GM21576 (cell line): ENCODE measurements around the gene LEF1.
"Not testable (repeated sequence)": the region's sequence is repeated elsewhere in the genome, so short reads cannot be mapped to it uniquely, and the experiment has no call there.

ENCODE experiments used
- ATAC-seq: cut with Tn5 transposase; IDR thresholded peaks from one replicate; pipeline ENCODE4 v1.9.1; 2021; ENCODE audit warnings: mild to moderate bottlenecking, moderate library complexity; ENCODE audit not compliant: unreplicated experiment

Gene LEF1

DNA sequence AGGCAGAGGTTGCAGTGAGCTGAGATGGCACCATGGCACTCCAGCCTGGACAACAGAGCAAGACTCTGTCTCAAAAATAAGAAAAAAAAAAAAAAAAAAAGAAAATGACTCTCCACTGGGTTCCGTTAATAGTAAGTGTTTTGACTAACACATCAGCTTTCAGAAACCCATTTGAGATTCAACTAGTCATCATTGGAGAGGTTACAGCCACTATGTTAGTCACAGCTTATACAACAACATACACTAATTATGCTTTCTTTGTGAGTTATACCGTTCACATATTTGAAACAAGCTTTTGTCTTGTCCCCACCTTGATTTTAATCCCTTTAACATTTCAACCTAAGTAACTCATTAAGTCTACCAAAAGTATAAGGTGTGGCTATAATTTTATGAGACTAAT lies 130.8 kb downstream of the LEF1 start:
- ATAC-seq, result no peak

GRCh38 chr4:108036213-108036612 lies 132.5 kb downstream of the LEF1 start:
- ATAC-seq, result peak; percentile 95

DNA sequence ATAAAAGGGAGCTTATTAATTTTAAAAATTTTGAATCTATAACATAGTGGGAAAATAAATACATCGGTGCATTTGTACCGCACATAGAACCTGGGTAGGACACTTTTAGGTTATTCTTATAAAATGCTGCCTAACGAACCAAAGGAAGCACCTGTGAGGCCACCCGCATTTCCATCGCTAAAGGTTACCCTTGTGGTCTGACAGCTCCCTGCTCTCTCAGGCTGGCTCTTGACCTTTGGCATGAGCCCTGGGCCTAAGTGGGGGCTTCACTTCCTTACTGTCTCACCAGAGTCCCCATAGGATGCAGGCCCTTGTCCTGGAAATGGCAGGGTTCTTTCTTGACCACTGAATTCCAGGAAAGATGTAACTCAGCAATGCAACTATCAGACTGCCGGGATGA lies 133.0 kb downstream of the LEF1 start:
- no peak for ATAC-seq

DNA sequence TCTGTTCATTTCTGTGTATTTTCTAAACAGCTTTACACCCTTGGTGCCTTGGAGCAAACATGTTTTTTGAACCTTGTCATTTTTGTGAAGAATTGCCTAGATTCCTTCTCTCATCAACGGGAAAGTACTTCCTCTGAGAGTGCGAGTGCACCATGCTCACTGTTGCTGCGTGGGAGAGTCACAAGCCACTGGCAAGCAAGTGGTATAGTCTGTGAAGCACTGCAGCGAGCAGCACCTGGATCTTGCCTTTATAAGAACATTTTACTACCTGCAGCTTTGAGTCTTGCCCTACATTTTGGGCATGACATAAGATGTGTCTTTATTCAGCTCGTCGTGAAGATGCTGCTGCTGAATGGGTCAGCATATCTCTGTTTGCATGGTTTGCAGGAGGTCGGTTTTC lies 134.2 kb downstream of the LEF1 start:
- ATAC-seq, result no peak

DNA sequence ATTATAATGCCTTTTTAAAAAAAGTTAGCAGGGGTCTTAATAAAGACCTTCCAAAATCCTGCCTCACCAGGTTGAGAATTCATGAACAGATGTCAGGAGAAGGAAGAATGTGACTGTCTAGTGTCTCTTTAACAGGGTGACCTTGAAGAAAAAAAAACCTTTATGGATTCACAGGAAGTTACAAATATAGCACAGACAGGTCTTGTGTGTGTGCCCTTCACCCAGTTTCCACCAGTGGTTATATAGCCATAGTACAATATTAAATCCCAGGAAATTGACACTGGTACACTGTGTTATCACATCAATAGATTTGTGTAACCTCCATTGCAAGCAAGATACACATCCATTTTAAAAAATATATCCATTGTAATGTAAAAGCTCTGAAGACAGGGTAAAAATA lies 135.4 kb downstream of the LEF1 start:
- no peak for ATAC-seq

DNA sequence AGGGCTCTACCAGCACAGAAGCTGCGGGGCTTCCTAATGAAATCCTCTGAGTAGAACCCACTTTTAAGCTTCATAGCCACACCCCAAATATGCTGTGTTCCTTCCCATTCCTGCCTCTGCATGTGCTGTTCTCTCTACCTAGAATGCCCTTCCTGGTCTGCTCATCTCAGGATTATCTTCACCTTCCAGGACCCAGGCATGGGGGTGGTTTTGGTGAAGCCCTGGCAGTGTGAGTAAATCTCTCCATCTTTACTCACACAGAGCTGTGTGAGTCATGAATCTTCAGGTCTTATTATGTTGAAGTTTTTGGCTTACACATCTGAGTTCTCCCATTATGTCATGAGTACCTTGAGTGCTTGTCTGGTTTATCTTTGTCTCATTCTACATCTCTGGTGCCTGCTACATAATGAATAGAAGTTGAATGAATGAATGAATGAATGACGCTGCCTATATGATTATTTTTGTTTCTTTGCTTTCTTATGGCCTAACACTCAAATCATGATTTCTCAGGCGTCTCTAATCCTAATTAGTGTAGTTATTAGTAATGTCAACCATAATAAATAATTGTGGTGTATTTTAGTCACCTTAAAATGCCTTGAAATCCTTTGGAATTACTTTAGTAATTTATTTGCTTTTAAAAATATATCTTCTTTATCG lies 137.2 kb downstream of the LEF1 start:
- no peak for ATAC-seq

DNA sequence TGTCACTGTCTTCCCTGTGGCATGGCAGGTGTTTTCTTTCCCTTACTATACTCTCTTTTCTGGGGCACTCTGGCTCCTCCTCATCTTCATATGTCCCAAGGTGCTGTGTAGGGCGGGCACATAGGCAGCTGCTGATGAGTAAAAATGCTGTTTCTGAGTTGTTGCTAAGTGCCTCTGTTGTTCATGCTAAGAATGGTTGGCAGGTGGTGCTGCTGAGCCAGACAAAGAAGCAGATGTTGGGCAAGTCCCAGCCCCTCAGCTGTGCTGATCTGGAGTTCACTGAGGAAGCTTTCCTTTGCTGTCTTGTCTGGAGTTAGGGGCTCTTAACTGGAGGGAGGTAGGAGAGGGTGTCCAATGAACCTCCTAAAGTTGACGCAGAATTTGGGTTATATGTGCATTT lies 138.4 kb downstream of the LEF1 start:
- ATAC-seq, result peak; percentile 94

- ATAC-seq, result no peak
Measured at GRCh38 chr4:108029731-108030130, 139.0 kb downstream of the LEF1 start.

DNA sequence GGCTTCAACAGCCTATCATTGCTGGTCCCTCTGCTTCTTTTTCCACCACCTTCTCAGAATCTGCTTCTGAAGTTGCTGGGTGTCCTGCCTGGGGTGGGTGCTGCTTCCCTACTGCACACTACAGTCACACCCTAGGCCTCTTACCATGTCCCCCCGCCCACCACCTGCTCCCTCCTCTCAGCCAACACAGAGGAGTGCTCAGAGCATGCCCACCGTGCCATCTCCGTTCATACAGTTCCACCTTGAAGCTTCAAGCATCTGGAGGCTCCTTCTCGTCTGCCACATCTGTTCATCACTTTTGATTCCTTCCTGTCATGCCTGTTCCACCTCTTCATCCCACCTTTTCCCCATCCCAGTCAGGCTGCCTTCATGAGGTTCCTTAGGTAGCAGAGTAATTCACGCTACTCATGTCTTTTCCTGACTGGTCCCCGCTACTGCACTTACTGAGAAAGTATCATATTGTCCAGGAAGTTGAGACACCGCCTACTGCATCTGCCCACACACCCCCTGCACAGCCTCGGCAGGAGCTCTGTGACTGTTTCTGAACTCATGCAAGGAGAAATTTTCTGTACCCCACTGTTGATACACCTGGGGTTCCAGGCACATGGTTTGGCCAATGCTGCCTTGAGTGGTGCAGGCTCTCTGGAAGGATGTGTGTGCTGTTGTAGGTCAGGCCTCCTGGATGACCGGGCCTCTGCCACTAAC lies 139.6 kb downstream of the LEF1 start:
- ATAC-seq, result no peak

- no peak for ATAC-seq
Measured at GRCh38 chr4:108024878-108025165, 143.9 kb downstream of the LEF1 start.

DNA sequence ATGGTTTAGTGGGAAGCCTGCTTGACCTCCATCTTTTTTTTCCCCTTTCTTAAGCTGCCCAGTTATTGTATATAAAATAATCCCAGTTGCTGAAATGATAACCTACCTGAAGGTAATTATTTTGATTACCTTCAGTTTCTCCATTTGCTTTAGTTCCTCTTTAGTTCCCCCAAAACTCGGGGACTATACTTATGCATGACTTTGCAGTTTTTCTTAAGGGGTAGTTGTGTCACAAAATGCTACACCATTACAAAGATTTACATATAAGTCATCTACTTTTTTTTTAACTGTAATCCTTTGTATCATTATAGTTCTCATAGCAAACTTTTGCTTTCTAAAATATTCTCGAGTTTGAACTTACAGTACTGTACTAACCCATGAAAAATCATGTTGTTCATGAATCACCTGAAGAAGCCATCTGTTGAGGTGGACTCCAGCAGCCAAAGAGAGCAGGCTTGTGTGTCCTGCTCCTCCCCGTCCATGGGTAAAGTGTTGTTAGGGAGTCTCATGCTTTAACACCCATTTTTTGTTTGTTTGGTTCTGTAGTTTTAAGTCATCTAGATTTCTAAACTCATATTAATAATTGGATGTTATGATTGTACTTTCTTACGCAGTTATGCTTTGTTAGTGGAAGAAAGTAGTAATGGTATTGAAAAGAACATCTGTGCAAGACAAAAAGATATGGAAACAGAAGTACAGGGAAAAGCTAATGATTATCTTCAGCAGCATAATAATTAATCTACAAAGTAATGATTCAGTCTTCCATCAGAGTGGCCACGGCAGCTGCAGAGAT lies 144.5 kb downstream of the LEF1 start:
- no peak for ATAC-seq

DNA sequence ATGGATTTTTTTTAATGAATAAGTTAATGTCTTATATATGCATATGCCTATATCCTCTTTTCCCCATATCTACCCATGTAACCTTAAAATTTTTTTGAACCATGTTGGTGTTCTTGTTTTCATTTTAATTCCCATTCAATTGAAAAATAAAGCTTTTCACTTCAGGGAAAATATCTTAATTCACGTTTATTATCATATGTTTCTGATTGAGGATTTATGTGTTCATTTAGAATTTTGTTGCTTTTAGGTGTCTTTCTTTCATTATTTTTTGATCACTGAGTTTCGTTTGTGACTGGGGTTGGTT lies 149.9 kb downstream of the LEF1 start:
- no peak for ATAC-seq

GRCh38 chr4:108018040-108018883 lies 150.5 kb downstream of the LEF1 start:
- ATAC-seq, result peak; percentile 83

DNA sequence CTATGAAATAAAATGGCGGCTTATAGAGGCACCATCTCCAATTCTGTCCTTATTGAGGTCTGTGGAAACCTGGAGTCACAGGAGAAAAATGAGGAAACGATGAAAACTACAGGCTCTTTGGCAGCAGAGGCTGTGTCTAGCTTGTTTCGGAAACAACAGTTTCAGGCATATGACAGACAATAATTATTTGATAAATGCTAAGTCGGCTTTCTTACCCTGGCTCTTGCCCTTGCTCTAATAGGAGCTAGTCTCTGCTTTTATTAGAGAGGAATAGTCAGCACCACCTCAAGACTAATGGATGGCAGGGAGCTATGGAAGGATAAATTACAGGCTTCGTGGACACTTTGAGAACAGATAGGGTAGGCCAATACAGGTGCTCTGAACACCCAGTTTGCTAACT lies 154.8 kb downstream of the LEF1 start:
- no peak for ATAC-seq

DNA sequence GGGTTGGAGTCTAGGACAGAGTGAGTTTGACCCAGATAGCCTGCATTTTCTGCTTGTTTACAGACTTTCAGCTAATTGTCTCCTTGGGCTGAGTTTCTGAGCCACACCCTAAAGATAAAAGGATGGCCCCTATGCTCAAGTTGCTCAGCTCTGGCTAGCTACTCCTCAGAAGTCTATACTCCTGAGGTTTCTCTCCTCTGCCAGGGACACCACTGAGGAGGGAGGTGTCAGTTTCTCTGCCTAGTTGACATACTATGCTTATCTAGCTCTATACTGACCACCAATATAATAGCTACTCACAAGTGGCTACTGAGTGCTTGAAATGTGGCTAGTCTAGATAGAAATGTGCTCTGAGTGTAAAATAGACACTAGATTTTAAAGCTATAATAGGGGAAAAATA lies 155.4 kb downstream of the LEF1 start:
- ATAC-seq, result no peak

- ATAC-seq, result not testable (repeated sequence)
Measured at GRCh38 chr4:108012382-108012781, 156.3 kb downstream of the LEF1 start.

DNA sequence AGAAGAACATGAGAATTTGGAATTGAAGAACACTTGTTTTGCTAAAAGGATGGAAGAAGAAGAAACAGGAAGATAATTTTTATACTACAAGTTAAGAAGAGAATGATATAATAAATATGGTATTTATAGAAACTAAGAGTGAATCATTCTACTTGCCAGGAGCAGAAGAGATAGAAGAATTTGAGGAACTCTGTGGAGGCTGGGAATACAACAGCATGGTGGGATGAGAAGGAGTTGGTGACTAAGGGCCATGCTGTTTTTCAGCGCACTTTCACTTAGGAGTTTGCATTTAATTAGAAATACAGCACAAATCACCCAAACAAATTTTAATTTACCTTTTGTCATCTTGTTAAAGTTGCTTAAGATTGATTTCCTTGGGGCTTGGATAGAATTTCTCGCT lies 158.6 kb downstream of the LEF1 start:
- no peak for ATAC-seq

- no peak for ATAC-seq
Measured at GRCh38 chr4:108008721-108009120, 160.0 kb downstream of the LEF1 start.

DNA sequence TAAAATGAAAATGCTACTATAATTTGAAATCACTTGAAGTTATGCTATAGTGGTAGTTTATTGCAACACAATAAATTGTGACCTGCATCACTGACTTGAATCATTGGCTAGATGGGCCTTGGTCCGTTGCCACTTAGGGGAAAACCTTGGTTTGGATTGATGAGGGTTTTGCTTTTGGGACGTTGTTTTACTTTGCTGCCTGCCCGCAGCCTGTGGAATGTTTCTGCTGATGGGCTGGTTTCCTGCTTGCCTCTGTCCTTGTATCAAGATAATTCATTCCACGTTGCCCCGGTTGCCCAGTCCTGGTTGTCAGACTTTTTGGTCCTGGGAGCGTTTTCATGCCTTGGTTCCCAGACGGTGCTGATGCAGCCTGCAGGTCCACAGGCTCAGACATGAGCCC lies 160.7 kb downstream of the LEF1 start:
- no peak for ATAC-seq

GRCh38 chr4:108006361-108006760 lies 162.4 kb downstream of the LEF1 start:
- no peak for ATAC-seq

- no peak for ATAC-seq
Measured at GRCh38 chr4:108005807-108006206, 162.9 kb downstream of the LEF1 start.

- ATAC-seq, result no peak
Measured at GRCh38 chr4:108004646-108005045, 164.1 kb downstream of the LEF1 start.
